ENCODE measurements around the gene NOC2L.
A peak's percentile ranks its signal among the peaks of the same experiment; 100 is the strongest.
"Not testable (repeated sequence)": the region's sequence is repeated elsewhere in the genome, so short reads cannot be mapped to it uniquely, and the experiment has no call there.

NOC2L gene

GRCh38 chr1:958823-959730 is at the start of gene NOC2L:
TSS of gene NOC2L (minus strand) at chr1:959256. CDS start at chr1:959240, 16 bp downstream.
- DNase-seq (ENCODE audit: low spot score), result peak; percentile 97

- no peak for DNase-seq (ENCODE audit: low spot score)
Observed at GRCh38 chr1:1006305-1007159, 47.5 kb upstream of the NOC2L start.

- no peak for DNase-seq (ENCODE audit: low spot score)
Observed at GRCh38 chr1:1005774-1006304, 46.8 kb upstream of the NOC2L start.

DNA sequence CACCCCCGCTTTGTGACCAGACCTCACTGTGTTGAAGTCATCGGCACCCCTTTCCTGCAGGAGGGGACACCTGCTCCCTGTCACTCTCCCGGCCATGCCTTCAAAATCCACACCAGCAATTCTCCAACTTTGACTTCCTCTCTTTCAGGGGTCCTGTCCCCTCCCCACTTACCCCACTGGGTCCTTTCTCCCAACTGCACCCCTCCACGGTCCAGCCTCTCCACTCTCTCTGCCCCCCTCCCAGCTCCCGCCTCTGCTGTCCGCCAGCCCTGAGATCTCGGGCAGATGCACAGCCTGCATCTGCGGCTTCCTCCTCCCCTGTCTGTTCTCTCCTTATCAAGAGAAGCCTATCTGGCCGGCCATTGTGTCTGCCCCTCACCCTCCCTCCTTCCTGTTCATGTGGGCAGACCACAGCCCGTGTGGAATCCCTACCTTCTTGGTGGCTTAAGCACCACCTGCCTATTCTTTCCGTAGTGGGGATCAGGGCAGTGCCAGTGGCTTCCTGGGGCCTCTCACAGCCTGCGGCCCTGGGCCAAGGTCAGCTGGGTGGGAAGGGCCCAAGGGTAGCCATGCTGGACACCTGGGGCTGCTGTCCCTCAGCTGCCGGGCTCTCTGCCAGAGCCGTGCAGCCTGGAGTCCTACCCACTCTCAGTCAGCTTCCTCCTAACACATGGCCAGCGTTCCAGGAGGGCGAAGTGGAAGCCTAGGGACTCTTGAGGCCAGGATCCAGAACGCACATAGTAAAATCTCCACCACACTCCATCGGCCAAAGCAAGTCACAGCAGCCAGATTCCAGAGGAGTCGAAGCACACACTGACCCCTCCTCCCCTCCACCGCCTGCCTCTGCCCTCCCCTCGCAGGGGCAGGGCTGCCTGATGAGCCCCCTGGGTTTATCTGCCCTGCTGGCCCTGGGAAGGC is 46.0 kb upstream of the NOC2L start:
- no peak for DNase-seq (ENCODE audit: low spot score)

DNA sequence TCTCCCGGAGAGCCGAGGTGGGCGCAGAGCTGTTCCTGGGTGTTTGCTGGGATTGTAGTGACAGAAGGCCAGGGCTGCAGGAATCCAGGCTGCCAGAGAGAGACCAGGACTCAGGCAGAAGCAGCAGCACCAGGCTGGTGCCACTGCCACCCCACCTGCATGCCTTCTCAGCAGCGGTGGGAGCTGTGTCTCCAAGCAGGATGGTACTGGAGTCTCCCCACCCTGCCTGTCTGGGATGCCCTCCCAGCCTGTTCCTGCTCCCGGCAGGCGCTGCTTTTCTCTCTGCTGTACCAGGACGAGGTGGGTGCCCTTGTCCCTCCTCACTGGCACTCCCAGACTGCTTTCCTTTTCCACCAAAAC is 45.3 kb upstream of the NOC2L start:
- no peak for DNase-seq (ENCODE audit: low spot score)

- no peak for DNase-seq (ENCODE audit: low spot score)
Observed at GRCh38 chr1:1003618-1004419, 44.8 kb upstream of the NOC2L start.

- no peak for DNase-seq (ENCODE audit: low spot score)
Observed at GRCh38 chr1:1001057-1001783, 42.2 kb upstream of the NOC2L start.

GRCh38 chr1:1000357-1001056 is 41.5 kb upstream of the NOC2L start:
- peak; percentile 55 for DNase-seq (ENCODE audit: low spot score)

DNA sequence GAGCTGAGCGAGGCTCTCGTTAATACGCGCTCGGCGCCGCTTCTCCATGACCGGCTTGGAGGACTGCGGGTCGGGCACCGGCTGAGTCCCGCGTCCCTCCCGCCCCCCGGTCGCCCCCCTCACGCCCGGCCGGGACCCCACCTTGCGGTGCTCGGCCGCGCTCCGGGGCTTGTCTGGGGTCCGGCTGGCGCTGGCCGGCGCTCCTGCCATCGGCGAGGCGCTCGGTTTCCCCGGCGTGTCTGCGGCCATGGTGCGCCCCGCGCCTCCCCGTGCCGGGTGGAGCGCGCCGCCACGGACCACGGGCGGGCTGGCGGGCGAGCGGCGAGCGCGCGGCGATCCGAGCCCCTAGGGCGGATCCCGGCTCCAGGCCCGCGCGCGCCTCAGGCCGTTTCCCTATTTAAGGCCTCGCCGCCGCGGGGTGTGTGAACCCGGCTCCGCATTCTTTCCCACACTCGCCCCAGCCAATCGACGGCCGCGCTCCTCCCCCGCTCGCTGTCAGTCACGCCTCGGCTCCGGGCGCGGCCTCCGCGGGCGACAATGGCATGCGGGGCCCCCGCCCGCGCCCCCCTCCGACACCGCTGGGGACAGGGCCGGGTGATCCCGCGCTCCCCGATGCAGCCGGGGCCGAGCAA is 40.8 kb upstream of the NOC2L start, which contains the start of gene HES4:
Gene HES4 (minus strand): TSS at position 373 of the 632 bp plus-strand sequence. CDS start 124 bp downstream, at position 249.
- peak; percentile 53 for DNase-seq (ENCODE audit: low spot score)

GRCh38 chr1:998995-999724 is 40.1 kb upstream of the NOC2L start:
- no peak for DNase-seq (ENCODE audit: low spot score)

DNA sequence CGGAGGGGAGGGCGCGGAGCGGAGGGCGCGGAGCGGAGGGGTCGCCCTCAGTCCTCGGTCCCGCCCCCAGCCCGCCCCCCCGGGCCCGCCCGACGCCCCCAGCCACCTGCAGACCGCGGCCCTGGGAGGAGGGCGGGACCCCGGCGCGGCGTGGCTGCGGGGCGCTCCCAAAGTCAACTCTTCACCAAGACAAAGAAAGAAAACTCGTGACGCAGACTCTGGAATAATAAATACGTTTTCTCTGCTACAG is 39.6 kb upstream of the NOC2L start:
- DNase-seq (ENCODE audit: low spot score), result no peak

DNA sequence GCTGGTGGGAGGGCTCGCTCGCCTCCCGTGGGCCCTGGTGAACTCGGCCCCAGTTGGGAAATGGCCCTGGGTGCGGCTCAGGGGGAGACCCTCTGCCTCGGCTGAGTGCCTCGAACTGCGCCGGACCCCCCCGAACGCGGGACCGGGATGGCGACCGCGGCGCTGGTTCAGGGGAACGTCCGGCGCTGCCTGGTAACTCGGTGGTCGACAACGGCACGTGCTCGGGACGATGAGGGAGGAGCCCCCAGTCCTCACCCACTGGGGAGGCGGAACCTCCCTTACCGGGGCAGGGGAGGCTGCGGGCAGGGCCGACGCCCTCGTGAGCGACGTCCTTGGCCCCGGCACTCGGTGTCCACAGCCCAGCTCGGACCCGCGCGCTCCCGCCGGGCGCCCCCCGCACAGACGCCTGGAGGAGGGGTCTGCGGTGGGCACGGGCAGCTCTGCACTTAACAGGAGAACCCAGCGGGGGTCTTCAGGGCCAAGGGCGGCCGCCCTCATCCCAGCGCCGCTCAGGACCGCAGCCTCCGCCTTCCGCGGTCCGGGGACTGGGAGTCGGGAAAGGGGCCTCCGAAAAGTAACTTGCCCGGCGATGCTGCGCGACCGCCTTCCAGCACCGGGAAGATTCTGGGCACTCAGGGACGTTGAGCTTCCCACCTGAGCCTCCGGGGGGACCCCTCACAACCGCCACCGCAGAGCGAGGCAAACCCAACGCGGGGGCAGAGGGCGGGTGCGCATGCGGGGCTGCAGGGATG is 39.1 kb upstream of the NOC2L start:
- DNase-seq (ENCODE audit: low spot score), result no peak

- DNase-seq (ENCODE audit: low spot score), result no peak
Observed at GRCh38 chr1:997713-997992, 38.6 kb upstream of the NOC2L start.

DNA sequence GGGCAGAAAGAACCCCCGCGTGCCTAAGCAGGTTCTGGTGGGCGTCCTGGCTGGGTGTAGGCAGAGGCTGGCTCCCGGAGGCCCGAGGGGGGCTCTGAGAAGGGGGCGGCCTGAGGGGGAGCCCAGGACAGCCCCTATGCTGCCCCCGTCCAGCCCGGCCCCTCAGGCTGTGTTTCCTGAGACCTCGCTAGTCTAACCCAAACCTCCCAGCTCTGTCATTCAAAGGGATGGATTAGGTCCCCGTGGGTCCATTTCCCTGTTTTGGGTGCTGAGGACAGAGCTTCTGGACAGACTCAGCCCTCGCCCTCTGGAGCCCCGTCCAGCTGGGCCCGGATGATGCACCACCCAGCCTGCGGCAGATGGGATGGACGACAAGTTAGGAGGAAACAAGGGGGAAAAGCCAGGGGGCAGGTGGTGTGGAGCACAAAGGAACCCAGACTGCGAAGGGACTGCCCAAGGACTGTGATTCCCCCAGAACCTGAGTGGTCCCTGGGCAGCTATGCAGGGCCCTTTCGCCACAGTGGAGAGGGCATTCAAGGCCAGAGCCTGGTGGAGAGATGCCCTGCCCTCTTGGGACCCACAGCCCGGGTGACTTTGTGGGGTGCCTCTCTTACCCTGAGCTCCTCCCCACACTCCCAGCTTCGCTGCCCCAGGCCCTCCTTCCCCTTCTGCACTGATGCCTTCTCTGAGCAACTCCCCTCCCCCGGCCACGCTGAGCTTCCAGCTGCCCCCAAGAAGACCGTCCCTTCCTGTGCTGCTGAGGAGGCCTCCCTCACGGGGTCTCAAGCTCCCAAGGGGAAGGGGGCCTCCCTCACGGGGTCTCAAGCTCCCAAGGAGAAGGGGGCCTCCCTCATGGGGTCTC is 38.0 kb upstream of the NOC2L start:
- DNase-seq (ENCODE audit: low spot score), result no peak

DNA sequence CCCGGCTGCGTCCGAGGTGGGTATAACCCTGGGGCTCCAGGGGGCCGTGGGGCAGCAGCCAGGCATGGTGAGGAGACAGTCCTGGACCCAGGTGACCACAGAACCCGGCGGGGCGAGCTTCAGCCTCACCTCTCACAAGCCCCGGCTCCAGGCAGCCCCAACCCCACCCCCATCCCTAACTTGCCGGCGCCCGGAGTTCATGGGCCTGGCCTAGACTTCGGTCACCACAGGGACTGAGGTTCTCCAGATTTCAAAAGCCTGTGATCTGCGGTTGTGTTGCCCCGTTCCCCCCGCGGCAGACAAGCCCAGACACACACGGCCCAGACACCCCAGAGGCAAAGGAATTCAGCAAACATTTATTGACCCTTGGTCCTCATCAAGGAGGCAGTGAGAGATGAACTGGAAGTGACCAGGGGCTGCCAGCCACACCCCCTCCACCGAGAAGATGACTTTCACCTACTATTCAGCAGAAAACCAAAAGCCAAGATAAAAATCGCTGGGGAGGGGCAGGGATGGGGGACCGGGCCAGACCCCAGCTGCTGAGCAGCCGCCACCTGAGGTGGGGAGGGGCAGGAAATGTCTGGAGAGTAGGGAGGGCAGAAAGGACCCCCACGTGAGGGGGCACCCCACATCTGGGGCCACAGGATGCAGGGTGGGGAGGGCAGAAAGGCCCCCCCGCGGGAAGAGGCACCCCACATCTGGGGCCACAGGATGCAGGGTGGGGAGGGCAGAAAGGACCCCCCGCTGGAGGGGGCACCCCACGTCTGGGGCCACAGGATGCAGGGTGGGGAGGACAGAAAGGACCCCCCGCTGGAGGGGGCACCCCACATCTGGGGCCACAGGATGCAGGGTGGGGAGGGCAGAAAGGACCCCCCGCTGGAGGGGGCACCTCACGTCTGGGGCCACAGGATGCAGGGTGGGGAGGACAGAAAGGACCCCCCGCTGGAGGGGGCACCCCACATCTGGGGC is 36.9 kb upstream of the NOC2L start:
- DNase-seq (ENCODE audit: low spot score), result no peak

DNA sequence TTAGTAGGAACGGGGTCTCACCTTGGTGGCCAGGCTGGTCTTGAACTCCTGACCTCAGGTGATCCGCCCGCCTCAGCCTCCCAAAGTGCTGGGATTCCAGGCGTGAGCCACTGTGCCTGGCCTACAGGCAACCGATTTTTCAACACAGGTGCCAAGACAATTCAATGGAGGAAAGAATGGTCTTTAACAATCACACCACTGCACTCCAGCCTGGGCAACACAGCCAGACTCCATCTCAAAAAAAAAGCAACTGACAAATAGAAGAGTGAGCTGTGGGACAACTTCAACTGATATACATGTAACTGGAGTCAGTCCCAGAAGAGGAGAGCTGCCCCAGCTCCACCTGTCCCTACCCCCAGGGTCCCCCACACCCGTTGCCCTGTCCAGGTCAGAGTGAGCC is 35.5 kb upstream of the NOC2L start:
- not testable (repeated sequence) for DNase-seq (ENCODE audit: low spot score)
